SKM-1 (cell line): ENCODE results near the gene EXOC3L4.

Experiments used
- DNase-seq: peaks from one replicate; lab custom pipeline; 2025; ENCODE audit not compliant: unreplicated experiment; lab: John Stamatoyannopoulos, UW

Gene EXOC3L4

GRCh38 chr14:103070971-103071542, 23.5 kb upstream of the EXOC3L4 start:
- no peak for DNase-seq

GRCh38 chr14:103071544-103072251, 22.8 kb upstream of the EXOC3L4 start:
- no peak for DNase-seq

GRCh38 chr14:103072595-103073366, 21.7 kb upstream of the EXOC3L4 start:
- no peak for DNase-seq

GRCh38 chr14:103073367-103073875, 21.1 kb upstream of the EXOC3L4 start:
- no peak for DNase-seq

GRCh38 chr14:103073876-103074728, 20.4 kb upstream of the EXOC3L4 start:
- DNase-seq, result no peak

- no peak for DNase-seq
These were observed 19.7 kb upstream of the EXOC3L4 start for GRCh38 chr14:103074729-103075367.

GRCh38 chr14:103078420-103078749, 16.1 kb upstream of the EXOC3L4 start:
- DNase-seq, result peak; percentile 3

- no peak for DNase-seq
These were observed 15.5 kb upstream of the EXOC3L4 start for GRCh38 chr14:103078860-103079587.

- no peak for DNase-seq
These were observed 12.6 kb upstream of the EXOC3L4 start for GRCh38 chr14:103081951-103082350.

- DNase-seq, result no peak
These were observed 10.3 kb upstream of the EXOC3L4 start, which contains the start of gene LBHD2 for GRCh38 chr14:103084021-103084919. TSS of gene LBHD2 (plus strand) at chr14:103084210. CDS start at chr14:103086013, 1,803 bp downstream.

GRCh38 chr14:103085106-103086091, 9.1 kb upstream of the EXOC3L4 start:
- no peak for DNase-seq

- DNase-seq, result no peak
These were observed 7.7 kb upstream of the EXOC3L4 start for GRCh38 chr14:103086771-103087342.

GRCh38 chr14:103087343-103087835, 7.1 kb upstream of the EXOC3L4 start:
- DNase-seq, result no peak

- no peak for DNase-seq
These were observed 5.6 kb upstream of the EXOC3L4 start for GRCh38 chr14:103088921-103089320.

- no peak for DNase-seq
These were observed 4.9 kb upstream of the EXOC3L4 start for GRCh38 chr14:103089386-103090335.

GRCh38 chr14:103090481-103091020, 4.0 kb upstream of the EXOC3L4 start:
- DNase-seq, result no peak
